Measurements from ENCODE around the gene LIPK.
"Not testable (repeated sequence)": the region's sequence is repeated elsewhere in the genome, so short reads cannot be mapped to it uniquely, and the experiment has no call there.

LIPK gene

GRCh38 chr10:88715517-88715916 is 9.5 kb downstream of the LIPK start:
- FAIRE-seq: no peak
- no peak for DNase-seq (ENCODE audit: low spot score)

- FAIRE-seq: no peak
- DNase-seq (ENCODE audit: low spot score): no peak
Observed at GRCh38 chr10:88721392-88721791, 15.3 kb downstream of the LIPK start.

GRCh38 chr10:88725798-88726197 is 19.7 kb downstream of the LIPK start:
- FAIRE-seq (no peak), DNase-seq (ENCODE audit: low spot score) (no peak)

GRCh38 chr10:88728107-88728763 is 22.2 kb downstream of the LIPK start:
- no peak for FAIRE-seq
- no peak for DNase-seq (ENCODE audit: low spot score)

- FAIRE-seq: no peak
- DNase-seq (ENCODE audit: low spot score): no peak
Observed at GRCh38 chr10:88730864-88731263, 24.8 kb downstream of the LIPK start.

GRCh38 chr10:88731296-88731695 is 25.2 kb downstream of the LIPK start:
- FAIRE-seq (no peak), DNase-seq (ENCODE audit: low spot score) (no peak)

GRCh38 chr10:88733215-88733614 is 27.2 kb downstream of the LIPK start:
- DNase-seq (ENCODE audit: low spot score): no peak
- no peak for FAIRE-seq

- FAIRE-seq (no peak), DNase-seq (ENCODE audit: low spot score) (no peak)
Observed at GRCh38 chr10:88735661-88736060, 29.6 kb downstream of the LIPK start.

- not testable (repeated sequence) for DNase-seq (ENCODE audit: low spot score); FAIRE-seq
Observed at GRCh38 chr10:88741921-88742320, 35.9 kb downstream of the LIPK start.

- no peak for DNase-seq (ENCODE audit: low spot score)
- no peak for FAIRE-seq
Observed at GRCh38 chr10:88742448-88742847, 36.4 kb downstream of the LIPK start.

GRCh38 chr10:88744002-88744401 is 38.0 kb downstream of the LIPK start:
- no peak for FAIRE-seq
- DNase-seq (ENCODE audit: low spot score): no peak

- DNase-seq (ENCODE audit: low spot score): no peak
- FAIRE-seq: no peak
Observed at GRCh38 chr10:88745633-88746032, 39.6 kb downstream of the LIPK start.

GRCh38 chr10:88754287-88754686 is 48.2 kb downstream of the LIPK start:
- FAIRE-seq (no peak), DNase-seq (ENCODE audit: low spot score) (no peak)

- DNase-seq (ENCODE audit: low spot score): no peak
- no peak for FAIRE-seq
Observed at GRCh38 chr10:88755753-88756152, 49.7 kb downstream of the LIPK start.

- FAIRE-seq (no peak), DNase-seq (ENCODE audit: low spot score) (no peak)
Observed at GRCh38 chr10:88756660-88757059, 50.6 kb downstream of the LIPK start.

- FAIRE-seq: no peak
- no peak for DNase-seq (ENCODE audit: low spot score)
Observed at GRCh38 chr10:88759366-88760101, 53.5 kb downstream of the LIPK start, which contains the start of gene LIPN. Gene LIPN, plus strand, starts transcription at chr10:88760020. Its CDS starts 1,386 bp downstream, at chr10:88761406.

GRCh38 chr10:88762906-88763305 is 56.9 kb downstream of the LIPK start:
- FAIRE-seq: no peak
- no peak for DNase-seq (ENCODE audit: low spot score)

- FAIRE-seq (no peak), DNase-seq (ENCODE audit: low spot score) (no peak)
Observed at GRCh38 chr10:88763441-88763840, 57.4 kb downstream of the LIPK start.

GRCh38 chr10:88764110-88764509 is 58.1 kb downstream of the LIPK start:
- no peak for FAIRE-seq
- DNase-seq (ENCODE audit: low spot score): no peak

- DNase-seq (ENCODE audit: low spot score) (no peak), FAIRE-seq (no peak)
Observed at GRCh38 chr10:88765816-88766215, 59.8 kb downstream of the LIPK start.

- FAIRE-seq (no peak), DNase-seq (ENCODE audit: low spot score) (no peak)
Observed at GRCh38 chr10:88769384-88769783, 63.3 kb downstream of the LIPK start.

- no peak for FAIRE-seq
Observed at GRCh38 chr10:88781206-88781605, 75.2 kb downstream of the LIPK start.

GRCh38 chr10:88782222-88782621 is 76.2 kb downstream of the LIPK start:
- no peak for DNase-seq (ENCODE audit: low spot score)
- FAIRE-seq: no peak

More at GRCh38 chr10:88781206-88781605, 75.2 kb downstream of the LIPK start:
- no peak for DNase-seq (ENCODE audit: low spot score)

Measured in urothelium cell line (cell line).